LNCaP clone FGC (cell line): ENCODE measurements around the gene EHMT2.

ENCODE experiments used
- DNase-seq: peaks from one replicate; pipeline ENCODE4 v3.0.0-alpha.2; 2011; ENCODE audit warnings: low read depth
- H3K4me3 ChIP-seq: 2 replicates; pipeline ENCODE4 v1.5.1; 2011; ENCODE audit warnings: mild to moderate bottlenecking, low read depth, low read length, control low read depth
- TF ChIP-seq, protein P1 (sequence below): IDR thresholded peaks from 2 replicates; pipeline ENCODE4 v1.5.1; 2012; ENCODE audit warnings: mild to moderate bottlenecking; ENCODE audit not compliant: control insufficient read depth, insufficient read depth; ENCODE audit errors: extremely low read depth

EHMT2 gene

DNA sequence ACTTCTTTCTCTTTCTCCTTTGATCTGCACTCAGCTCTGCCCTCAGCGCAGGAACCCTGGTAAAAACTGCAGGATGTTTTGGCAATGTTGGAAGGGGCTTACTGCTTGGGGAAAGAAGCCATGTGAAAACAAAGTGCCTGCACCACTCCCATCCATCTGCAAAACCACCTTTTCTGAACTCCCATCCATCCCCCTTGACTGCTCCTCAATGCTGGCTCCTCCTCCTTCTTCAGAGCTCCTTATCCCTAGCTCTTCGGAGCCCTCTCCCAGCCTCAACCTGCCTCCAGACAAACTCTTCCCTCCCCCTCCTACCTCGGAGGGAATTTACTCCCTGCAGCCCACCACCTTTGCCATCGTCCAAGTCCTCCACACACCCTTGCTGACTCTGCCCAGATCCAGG, 8.6 kb upstream of the EHMT2 start:
- TF ChIP-seq, protein P1, sequence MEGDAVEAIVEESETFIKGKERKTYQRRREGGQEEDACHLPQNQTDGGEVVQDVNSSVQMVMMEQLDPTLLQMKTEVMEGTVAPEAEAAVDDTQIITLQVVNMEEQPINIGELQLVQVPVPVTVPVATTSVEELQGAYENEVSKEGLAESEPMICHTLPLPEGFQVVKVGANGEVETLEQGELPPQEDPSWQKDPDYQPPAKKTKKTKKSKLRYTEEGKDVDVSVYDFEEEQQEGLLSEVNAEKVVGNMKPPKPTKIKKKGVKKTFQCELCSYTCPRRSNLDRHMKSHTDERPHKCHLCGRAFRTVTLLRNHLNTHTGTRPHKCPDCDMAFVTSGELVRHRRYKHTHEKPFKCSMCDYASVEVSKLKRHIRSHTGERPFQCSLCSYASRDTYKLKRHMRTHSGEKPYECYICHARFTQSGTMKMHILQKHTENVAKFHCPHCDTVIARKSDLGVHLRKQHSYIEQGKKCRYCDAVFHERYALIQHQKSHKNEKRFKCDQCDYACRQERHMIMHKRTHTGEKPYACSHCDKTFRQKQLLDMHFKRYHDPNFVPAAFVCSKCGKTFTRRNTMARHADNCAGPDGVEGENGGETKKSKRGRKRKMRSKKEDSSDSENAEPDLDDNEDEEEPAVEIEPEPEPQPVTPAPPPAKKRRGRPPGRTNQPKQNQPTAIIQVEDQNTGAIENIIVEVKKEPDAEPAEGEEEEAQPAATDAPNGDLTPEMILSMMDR, result no peak
- no peak for DNase-seq
- no peak overlapping the region for H3K4me3 ChIP-seq

DNA sequence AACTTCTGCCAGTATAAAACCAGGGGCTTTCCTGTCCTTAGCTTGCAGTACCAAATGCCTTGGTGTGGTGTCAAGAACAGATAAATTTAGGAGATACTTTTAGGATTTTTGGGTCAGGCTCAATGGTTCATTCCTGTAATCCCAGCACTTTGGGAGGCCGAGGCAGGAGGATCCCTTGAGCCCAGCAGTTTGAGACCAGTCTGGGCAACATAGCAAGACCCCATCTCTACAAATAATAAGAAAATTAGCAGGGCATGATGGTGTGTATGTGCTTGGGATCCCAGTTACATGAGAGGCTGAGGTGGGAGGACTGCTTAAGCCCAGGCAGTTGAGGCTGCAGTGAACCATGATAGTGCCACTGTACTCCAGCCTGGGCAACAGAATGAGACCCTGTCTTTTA, 7.5 kb upstream of the EHMT2 start:
- TF ChIP-seq, protein P1, result no peak
- no peak overlapping the region for H3K4me3 ChIP-seq
- no peak for DNase-seq

GRCh38 chr6:31903957-31904356, 6.5 kb upstream of the EHMT2 start:
- TF ChIP-seq, protein P1, result no peak
- H3K4me3 ChIP-seq, result no peak overlapping the region
- DNase-seq, result no peak

DNA sequence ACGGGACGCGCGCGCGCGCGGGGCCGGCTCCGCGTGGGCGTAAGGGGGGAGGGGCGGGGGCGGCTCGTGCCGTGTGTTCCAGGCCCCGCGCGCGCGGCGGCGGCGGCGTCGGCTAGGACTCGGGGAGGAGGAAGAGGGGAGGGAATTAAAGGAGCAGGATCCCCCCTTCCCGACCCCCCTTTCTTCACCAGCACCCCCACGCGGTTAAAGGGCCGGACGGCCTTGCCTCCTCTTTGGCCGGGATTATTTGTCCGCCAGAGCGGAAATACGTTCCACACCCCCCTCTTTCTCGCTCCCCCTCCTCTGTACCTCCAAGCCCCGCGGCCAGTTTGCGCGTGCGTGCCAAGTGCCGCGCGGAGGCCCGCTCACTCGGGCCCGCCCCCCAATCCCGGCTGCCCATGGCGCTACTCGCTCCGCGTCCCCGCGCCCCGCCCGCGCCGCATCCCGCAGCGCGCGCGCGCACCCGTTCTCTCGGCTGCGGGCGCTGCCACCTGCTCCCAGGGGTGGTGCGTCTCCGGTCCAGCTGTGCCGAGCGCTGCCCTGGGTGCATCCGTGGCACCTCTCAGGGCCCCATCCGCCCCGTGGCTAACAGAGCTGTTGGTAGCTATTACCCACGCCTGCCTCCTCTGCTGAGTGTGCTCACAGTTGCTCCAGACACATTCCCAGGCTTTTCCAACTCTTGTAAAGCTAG, 4.6 kb upstream of the EHMT2 start, which contains the start of gene ZBTB12:
TSS of gene ZBTB12 (minus strand) at position 134 of the 691 bp plus-strand sequence. CDS start 781 bp downstream, outside the sequence.
- peak within 1 kb of the TSS; percentile 63 for H3K4me3 ChIP-seq
- TF ChIP-seq, protein P1, result no peak
- peak; percentile 79 for DNase-seq

- no peak for DNase-seq
- peak overlapping the region; percentile 63 for H3K4me3 ChIP-seq
- TF ChIP-seq, protein P1, result no peak
Measured at GRCh38 chr6:31901415-31901952, 4.0 kb upstream of the EHMT2 start.

GRCh38 chr6:31900917-31901414, 3.5 kb upstream of the EHMT2 start:
- peak overlapping the region; percentile 63 for H3K4me3 ChIP-seq
- TF ChIP-seq, protein P1, result no peak
- no peak for DNase-seq
